ENCODE results near the gene TIGD3. TPM values are rescaled to one million over a fixed set of nuclear protein-coding genes. Genes with fewer than 3 reads are reported as not detected.

Gene TIGD3
- total RNA-seq, 1 donor from 2014 or later, result not detected

- H3K27me3 ChIP-seq, result no peaks in the 10 kb centered on the region
- no peak overlapping the region for H3K4me3 ChIP-seq
- peaks cover 5 to 10% of the 10 kb centered on the region in 2 donors for H3K36me3 ChIP-seq
- no peaks in the 10 kb centered on the region for H3K9me3 ChIP-seq
- intact Hi-C loops (cut with DNase I), result no loop called here
- TF ChIP-seq CTCF (IDR thresholded peaks at IDR 0.05), result no peak
- DNase-seq (ENCODE audit: low spot score in 2 of 2), result no peak
- peaks cover 7 to 41% of the 10 kb centered on the region in 2 donors for H3K4me1 ChIP-seq
- peak overlapping the region; percentile 51 to 70 for H3K27ac ChIP-seq
Measured at GRCh38 chr11:65389294-65389980, 34.9 kb downstream of the TIGD3 start.

- H3K36me3 ChIP-seq, result peaks cover 14 to 17% of the 10 kb centered on the region in 2 donors
- H3K9me3 ChIP-seq, result no peaks in the 10 kb centered on the region
- H3K27me3 ChIP-seq, result no peaks in the 10 kb centered on the region
- intact Hi-C loops (cut with DNase I), result no loop called here
- H3K4me3 ChIP-seq, result peak overlapping the region; percentile 33 to 36
- H3K27ac ChIP-seq, result peak overlapping the region; percentile 51 to 70
- TF ChIP-seq CTCF (IDR thresholded peaks at IDR 0.05), result no peak
- DNase-seq (ENCODE audit: low spot score in 2 of 2), result no peak
- peaks cover 7 to 36% of the 10 kb centered on the region in 2 donors for H3K4me1 ChIP-seq
Measured at GRCh38 chr11:65390099-65390941, 35.8 kb downstream of the TIGD3 start.

GRCh38 chr11:65390996-65391395 is 36.4 kb downstream of the TIGD3 start:
- Histone ChIP-seq H3K27ac (peak overlapping the region; percentile 51 to 70), H3K36me3 (peaks cover 21 to 24% of the 10 kb centered on the region in 2 donors), H3K4me3 (peak overlapping the region; percentile 33 to 36), H3K9me3 (no peaks in the 10 kb centered on the region), H3K27me3 (no peaks in the 10 kb centered on the region), H3K4me1 (peaks cover 7 to 31% of the 10 kb centered on the region in 2 donors)
- intact Hi-C loops (cut with DNase I), result no loop called here
- DNase-seq (ENCODE audit: low spot score in 2 of 2), result no peak
- TF ChIP-seq CTCF (IDR thresholded peaks at IDR 0.05), result no peak

- no peak overlapping the region for H3K4me3 ChIP-seq
- no peak for TF ChIP-seq CTCF (IDR thresholded peaks at IDR 0.05)
- intact Hi-C loops (cut with DNase I), result no loop called here
- H3K27ac ChIP-seq, result peak overlapping the region in 1 of 2 donors; percentile 24
- H3K4me1 ChIP-seq, result peaks cover 3 to 27% of the 10 kb centered on the region in 2 donors
- no peaks in the 10 kb centered on the region for H3K9me3 ChIP-seq
- no peaks in the 10 kb centered on the region for H3K27me3 ChIP-seq
- peaks cover 33 to 36% of the 10 kb centered on the region in 2 donors for H3K36me3 ChIP-seq
- no peak for DNase-seq (ENCODE audit: low spot score in 2 of 2)
Measured at GRCh38 chr11:65392186-65392829, 37.8 kb downstream of the TIGD3 start.

GRCh38 chr11:65392899-65393298 is 38.3 kb downstream of the TIGD3 start:
- H3K27ac ChIP-seq, result no peak overlapping the region
- H3K9me3 ChIP-seq, result no peaks in the 10 kb centered on the region
- intact Hi-C loops (cut with DNase I), result no loop called here
- peaks cover 39 to 41% of the 10 kb centered on the region in 2 donors for H3K36me3 ChIP-seq
- no peak overlapping the region for H3K4me3 ChIP-seq
- no peaks in the 10 kb centered on the region for H3K27me3 ChIP-seq
- DNase-seq (ENCODE audit: low spot score in 2 of 2), result no peak
- TF ChIP-seq CTCF (IDR thresholded peaks at IDR 0.05), result no peak
- peaks cover 2 to 24% of the 10 kb centered on the region in 2 donors for H3K4me1 ChIP-seq

Measured in ascending aorta (tissue), 2 donors.